ENCODE data around the gene HEPN1.
A peak's percentile ranks its signal among the peaks of the same experiment; 100 is the strongest.

The HEPN1 gene

DNA sequence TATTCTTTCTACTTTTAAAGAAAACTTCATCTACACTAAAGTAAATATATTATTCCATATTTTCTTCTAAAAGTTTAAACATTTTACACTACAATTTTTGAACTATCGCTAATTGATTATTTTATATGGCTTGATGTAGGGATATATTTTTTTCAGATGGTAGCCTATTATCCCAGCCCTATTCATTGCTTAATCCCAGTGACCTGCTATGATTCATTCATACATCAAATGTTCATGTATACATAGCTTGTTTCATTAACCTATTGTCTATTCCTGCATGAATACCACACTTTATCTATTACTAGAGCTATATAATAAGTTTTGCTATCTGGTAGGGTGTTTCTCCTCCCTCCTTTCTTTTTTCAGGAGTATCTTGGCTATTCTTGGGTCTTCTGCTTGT is 16.4 kb upstream of the HEPN1 start:
- no peak for DNase-seq

DNA sequence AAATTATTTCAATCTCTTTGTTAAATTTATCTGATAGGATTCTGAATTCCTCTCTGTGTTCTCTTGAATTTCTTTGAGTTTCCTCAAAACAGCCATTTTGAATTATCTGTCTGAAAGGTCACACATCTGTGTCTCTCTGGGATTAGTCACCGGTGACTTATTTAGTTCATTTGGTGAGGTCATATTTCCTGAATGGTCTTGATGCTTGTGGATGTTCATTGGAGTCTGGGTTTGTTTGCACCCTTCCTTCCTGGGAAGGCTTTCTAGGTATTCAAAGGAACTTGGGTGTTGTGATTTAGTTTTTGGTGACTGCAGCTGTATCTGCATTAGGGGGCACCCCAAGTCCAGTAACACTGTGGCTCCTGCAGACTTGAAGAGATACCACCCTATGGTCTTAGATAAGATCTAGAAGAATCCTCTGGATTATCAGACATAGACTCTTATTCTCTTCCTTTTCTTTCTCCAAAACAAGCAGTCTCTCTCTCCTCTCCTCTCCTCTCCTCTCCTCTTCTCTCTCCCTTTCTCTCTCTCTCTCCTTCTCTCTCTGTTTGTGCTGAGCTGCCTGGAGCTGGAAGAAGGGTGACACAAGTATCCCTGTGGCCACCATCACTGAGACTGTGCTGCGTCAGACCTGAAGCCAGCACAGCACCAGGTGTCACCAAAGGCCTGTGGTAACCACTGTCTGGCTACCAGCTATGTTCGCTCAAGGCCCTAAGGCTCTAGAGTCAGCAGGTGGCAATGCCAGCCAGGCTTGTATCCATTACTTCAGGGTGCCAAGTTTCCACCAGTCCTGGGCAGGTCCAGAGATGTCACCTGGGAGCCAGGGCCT is 3.3 kb upstream of the HEPN1 start:
- DNase-seq, result no peak

DNA sequence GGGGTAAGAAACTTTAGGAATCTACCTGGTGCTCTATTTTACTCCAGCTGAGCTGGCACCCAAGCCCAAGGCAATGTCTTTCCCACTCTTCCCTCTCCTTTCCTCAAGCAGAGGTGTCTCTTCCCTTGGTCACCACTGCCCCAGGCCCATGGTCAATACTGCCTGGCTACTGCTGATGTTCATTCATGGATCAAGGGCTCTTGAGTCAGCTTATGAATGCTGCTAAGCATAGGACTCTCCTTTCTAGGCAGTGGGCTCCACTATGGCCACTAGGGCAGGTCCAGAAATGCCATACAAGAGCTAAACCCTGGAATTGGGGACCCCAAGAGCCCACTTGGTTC is 2.7 kb upstream of the HEPN1 start:
- no peak for DNase-seq

DNA sequence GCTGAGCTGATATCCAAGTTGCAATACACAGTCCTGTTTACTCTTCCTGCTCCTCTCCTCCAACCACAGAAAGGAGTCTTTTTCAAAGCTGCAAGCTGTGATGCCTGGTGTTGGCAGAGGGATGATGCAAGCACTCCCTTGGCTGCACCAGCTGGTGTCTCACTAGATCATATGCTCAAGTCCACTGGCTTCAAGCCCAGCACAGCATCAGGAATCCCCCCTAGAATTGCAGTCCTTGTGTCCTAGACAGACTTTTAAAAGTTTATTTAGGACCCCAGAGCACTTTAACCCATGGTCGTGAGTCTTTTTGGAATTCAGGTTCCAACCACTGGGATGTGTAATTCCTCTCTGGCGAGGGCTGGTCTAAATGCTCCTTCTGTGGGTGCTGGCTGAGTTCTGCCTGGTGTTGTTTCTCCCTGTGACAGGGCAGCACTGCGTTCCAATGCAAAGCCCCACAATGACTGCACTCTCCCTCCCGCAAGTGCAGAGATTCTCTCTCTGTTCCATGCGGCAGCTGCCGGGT is 1.9 kb upstream of the HEPN1 start:
- DNase-seq, result no peak

DNA sequence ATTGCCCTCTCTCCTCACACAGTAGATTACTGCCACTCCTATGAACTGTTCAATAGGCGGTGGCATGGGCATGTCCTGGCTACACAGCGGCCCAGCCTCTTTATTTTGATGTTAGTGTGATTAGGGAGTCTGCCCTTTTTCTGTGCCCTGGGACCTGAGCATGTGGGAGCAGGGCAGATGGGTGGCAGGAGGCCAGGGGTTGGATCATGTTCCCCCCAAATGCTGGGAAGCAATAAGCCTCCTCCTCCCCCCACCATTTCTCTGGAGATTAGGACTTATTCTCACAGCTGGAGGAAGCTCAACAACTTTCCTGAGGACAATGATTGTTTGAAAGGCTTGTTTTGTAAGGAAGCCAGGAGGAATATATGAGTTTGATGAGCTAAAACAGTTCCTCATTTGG is 848 bp downstream of the HEPN1 start:
- DNase-seq, result no peak

DNA sequence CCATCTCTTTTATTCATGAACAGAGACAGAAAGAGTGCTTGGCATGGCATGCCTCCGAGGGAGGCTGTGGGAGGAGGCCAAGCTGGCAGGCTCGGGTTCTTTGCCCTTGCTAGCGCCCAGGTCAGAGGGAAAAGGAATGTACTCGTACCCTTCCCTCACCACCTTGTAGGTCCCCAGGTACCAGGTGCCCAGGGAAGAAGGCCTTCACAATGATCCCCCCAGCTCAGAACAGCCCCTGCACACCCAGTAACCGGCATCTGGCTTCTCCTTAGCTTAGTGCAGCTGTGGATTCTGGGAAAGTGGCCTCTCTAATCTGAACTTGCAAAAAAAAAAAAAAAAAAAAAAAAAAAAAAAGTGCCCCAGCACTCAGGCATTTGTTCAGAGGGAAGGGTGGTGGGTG is 1.3 kb downstream of the HEPN1 start:
- no peak for DNase-seq

DNA sequence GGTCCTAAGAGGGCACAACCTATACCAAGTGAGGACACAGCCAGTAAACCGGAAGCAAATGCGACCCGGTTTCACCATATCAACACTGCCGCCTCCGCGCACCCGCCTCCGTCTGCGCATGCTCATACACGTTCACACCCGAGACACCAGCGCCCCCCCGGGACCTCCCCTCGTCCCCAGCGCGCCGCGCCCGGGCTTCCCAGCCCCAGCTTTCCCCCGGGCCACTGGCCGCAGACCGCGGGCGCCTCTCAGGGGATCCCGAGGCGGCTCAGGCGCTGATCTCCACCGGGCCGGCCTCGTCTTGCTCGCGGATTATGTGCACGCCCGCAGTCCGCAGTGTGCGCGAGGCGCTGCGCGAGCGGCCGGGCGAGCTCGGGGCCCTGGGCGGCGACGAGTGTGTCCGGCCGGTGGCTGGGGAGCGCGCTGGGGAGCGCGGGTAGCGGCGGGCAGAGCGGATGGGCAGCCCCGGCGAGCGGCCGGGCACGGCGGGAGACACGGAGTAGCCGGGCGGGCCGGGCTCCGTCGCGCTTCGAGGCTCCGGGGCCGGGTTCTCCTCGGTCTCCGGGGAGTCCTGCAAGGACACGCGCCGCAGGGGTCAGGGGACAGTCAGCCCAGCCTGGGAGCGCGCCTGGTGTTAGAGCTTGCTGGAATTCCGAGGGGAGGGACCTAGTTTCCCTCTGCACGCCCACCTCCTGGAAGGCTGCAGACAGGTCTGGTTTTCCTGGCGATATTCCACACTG is 2.0 kb downstream of the HEPN1 start:
- peak; percentile 85 for DNase-seq

DNA sequence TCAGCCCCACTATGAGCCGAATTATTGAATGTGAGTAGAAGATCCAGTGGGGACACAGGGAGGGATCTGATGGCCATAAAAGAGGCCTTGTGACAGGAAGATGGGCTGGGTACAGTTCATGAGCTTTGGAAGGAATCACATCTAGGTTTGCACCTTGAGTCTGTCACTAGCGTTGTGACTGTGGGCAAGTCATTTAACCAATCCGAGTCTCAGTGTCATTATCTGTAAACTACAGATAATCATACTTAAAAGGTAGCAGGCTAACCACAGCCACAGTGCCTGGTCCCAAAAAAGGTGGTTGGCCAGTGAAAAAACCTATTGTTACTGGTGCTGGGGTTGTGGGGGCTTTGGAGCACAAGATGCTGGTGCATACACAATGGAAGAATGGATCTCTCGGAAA is 3.8 kb downstream of the HEPN1 start:
- no peak for DNase-seq

DNA sequence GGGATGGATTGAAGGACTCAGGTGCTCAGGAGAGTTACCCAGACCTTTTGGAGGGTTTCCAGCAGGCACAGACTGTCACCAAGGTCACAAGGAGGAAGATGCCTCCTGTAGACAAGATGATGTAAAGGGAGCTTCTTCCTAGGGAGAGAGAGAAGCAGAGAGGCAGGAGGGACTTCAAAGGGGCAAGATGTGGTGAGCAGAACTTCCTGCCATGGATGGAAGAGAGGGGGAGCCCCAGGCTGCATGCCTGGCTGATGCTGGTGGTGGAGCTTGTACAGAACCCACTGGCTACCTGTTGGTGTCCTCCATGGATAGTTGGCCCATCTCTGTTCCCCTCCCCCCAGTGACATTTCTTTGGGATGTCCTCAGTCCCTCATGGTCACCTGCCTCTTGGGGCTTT is 4.2 kb downstream of the HEPN1 start:
- DNase-seq, result no peak

DNA sequence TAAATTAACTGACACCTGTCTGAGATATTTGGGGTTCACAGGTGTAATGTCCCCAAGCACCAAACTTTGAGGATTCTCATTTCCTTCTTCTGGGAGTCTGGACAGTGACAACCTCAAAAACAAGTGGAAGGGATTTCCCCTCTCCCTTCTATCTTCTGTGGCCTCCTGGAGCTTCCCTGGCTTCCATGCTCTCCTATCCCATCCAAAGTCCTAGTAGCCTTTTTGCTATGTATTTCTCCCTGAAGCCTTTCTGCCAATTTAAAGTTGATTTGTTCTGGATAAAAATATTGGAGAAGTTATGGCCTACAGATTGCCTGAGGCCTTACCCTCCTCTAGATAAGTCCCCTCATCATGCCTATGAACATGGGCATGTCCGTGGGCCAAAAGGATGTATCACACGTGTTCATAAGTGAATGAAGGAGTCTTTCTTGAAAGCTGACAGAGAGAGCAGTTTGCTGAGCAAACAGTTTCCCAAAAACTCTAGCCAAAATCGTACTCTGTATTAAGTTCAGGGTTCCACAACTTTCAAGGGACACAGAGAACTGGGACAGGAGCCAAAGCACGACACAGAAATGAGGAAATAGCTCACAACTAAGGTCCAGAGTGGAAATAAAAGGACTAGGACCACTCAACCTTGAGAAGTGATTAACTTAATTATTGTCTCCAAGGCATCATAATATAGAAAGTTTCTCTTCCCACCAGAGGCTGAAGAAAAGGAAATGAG is 10.1 kb downstream of the HEPN1 start:
- no peak for DNase-seq

DNA sequence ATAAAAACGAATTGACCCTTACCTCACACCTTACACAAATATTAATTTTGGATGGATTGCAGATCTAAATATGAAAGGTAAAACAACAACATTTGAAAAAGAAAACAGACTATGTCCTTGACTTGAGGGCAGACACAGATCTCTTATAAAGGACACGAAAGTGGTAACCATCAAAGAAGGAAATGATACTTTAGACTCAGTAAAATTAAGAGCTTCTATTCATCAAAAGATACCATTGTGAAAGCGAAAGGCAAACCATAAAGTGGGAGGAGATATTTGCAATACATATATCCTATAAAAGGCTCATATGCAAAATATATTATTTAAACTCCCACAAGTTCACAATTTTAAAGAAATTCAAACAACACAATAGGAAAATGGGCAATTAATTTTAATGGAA is 11.7 kb downstream of the HEPN1 start:
- no peak for DNase-seq

DNA sequence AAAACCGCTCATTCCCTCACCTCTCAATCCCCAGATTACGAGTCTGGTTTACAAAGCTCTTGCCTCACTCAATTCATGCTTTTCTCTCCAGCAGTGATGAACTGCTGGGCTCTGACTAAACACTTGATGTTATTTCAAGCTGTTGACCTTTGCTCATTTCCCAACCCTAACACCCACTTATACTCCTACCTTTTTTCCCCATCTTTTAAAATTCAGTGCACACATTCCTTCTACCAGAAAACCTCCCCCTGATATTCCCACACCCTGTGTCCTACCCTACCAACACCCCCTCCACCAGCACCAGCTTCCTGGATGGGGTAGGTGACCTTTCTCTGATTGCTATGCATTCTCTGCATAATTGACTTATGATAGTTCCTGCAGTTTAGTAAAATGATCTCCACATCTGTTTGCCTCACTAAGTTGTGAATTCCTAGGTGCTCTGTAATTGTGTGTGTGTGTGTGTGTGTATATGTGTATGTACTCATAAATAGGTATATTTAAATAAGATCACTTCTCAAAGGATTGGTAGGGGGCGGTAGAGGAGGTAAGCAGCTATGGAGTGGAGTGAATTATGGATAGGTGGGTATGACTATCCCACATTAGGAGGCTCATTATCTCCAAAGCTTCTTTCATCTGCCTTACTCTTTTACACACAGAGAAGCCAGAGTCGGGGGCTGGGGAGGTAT is 16.0 kb downstream of the HEPN1 start:
- no peak for DNase-seq

DNA sequence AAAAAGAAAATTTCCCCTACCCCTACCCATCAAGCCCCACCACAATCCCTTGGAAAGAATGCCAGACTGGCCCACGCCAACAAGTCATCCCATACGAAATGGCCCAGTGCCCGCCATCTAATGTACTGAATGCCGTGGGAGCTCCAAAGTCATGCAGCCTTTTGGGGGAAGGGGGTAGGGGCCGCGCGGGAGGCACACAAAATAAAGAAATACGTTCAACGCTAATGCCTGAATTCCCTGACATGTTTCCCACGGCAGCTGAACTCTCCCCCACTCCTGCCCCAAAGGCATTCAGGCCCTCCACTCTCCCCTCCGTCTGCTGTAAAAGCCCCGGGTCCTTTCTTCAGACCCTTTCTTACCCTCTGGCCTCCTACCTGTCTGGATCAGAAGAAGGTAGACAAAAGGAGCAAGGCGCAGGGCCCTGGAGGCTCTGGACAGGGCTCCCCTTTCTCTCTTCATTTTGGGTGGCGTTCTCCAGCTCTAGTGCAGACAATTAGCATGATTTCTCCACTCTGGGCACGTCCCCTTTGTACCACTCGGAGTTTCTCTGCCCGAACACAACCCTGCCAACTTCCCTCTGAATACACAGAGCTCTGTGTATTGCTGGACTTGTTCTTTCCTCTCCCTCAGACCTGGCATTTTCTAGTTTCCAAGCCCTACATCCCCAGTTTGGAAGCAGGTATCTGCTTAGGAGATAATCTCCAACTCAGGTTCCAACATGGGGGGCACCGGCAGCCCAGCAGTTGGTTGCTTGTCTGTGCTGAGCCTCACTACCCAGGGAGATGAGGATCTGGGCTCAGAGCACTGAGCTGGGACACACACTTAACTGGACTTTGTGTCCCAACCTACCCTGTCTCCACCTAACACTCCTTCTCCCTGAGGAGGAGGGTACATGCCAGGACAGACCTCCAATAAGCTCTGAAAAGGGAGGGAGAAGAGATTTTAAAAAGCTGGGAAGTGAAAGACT is 16.8 kb downstream of the HEPN1 start, which contains the start of gene HEPACAM:
HEPACAM (minus strand) TSS at position 500 of the 967 bp plus-strand sequence; CDS start at position 459, 41 bp downstream.
- DNase-seq, result no peak

DNA sequence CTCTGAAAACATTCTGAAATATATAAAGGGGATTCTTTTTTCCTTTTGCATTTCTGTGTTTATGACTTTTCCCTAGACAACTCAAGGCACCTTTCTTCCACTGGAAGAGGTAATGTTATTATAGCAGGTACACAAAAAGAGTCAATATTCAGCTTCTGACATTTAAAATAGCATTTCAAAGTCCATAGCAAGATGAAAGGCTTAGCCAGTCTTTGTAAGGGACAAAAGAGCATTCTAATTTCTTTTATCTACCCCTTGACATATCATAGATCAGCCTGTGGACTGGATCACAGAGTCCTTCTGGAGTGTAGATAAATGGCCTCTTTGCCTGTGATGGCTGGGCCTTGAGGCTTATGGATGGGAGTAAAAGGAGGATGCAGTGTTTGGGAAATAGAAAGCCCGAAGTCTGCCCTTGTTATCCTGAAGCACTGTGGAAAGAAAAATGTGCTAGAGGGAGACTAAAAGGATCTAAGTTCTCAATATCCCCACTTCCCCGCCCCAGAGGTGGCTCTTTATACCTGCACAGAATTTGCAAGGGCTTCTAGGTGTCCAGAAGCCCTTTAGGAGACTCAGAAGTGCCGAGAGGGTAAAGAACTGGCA is 18.4 kb downstream of the HEPN1 start:
- DNase-seq, result no peak

DNA sequence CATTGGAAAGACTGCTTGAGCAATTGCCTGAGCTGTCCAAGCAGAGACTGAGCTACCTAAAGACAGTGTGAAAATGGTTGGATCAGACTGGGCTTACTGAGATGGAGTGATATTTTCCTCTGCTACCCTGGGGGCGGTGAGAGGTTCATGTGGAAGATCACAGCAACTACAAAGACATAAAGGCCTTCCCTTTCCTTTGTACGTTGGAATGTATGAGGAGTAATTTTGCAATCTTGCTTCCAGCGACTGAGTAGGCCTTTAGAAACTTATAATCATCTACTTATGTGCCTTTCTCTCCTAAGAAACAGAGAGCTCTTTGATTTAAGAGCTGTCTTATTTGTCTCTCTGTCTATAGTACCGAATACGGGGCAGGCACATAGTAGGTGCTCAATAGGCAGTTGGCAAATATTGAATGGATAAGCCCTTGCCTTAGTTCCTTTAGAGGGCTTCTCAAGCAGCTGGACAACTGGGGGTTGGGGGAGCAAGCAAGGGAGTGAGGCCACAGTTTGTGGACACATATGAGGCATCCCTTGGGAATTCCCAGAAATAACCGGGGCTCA is 19.2 kb downstream of the HEPN1 start:
- DNase-seq, result no peak

DNA sequence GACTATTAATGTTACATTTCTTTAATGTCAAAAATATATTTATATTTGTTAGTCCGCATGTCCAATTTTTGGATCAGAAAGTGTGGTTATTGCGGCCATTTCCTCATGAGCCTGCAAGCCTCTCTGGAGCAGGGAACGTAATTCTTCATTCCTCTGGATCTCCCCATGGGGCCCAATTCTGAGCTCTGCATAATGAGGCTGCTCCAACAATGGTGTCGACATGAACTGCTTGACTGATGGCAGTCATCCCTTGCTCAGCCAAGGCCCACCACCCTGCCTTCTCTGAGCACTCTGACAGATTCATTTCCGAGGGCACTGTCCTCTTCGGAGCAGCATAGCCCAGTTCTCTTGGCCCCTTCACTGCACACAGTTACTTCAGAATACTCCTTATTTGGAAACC is 19.9 kb downstream of the HEPN1 start:
- DNase-seq, result no peak

DNA sequence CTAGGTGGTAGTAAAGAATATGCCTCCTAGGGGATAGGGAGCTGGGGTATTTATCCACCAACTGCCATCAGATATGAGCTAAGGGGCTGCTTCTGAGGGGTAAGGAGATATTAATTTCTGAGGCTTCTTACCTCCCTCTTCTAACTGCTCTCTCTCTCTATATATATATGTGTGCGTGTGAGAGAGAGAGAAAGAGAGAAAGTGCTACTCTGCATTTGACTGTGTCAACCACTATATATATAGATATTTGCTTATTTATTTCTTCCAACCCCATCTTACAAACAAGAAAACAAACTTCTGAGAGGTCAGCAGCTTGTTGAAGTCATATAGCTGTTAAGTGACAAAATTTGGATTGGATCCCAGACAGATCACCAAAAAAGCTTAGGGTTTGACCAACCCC is 22.7 kb downstream of the HEPN1 start:
- no peak for DNase-seq

DNA sequence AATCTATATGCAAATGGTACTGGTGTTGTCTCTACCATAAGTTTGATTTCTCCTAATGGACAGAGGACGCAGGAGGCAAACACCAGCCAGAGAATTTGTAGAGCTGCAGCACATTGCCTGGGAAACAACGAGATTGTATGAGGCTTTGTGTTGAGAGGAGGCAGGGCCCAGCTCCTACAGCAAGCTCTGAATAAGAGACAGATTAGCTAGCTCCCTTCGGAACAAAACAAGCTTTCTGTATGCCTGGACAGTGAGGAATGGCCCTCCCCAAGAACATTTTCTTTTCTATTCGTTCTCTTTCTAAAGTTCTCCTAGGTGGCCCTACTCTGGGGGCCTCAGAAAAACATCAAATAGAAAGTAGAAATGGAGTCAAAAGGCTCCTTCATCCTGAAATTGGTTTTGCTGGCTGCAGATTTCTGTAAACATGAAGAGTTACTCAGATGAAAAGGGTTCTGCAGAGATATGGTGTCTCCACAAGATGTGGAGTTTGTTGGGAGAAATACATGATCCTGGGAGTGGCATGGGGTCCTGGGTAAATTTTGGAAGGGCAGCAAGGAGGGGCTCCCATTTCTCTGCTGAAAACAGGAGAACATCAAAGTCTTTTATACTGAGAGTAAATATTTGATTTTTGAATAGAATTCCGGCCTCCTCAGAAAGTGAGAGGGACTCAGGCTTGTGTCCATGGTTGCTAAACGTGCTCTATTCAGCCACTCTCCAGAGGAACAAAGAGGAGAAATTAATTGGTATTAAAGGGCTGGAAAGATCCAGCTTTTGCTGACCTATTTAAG is 23.6 kb downstream of the HEPN1 start:
- no peak for DNase-seq

DNA sequence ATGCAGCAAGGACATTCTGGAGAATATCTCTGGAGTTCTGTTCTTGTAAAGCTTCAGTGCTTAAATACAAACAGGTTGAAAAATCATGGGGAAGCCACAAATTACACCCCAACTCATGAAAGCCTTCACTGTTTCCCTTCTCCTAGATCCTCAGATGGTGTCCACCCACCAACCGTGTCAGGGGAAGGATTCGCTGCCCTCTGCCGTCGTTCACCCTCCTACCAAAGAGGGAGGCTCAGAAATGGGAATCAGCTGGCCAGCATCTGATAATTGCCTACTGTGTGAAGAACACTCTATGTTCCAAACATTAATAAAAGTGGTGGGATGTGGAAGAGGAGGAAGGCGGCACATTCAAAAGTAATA is 24.2 kb downstream of the HEPN1 start:
- DNase-seq, result no peak

DNA sequence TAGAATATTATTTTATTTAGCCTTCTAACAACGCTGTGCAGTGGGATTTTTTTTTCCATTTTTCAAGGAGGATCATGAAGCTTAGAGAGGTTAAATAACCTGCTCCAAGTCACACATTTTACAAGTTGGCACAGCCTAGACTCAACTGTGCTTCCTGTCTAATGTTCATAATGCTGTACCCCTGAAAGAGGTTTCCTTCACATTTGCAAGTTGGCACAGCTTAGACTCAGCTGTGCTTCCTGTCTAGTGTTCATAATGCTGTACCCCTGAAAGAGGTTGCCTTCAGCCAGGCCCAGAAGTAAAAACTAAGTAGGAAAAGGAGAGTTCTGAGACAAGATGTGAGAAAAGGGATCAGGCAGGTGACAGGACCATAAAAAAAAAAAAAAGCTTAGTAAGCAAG is 24.7 kb downstream of the HEPN1 start:
- DNase-seq, result no peak

Data from CD4-positive, alpha-beta T cell treated with Interleukin-15 for 1 hour (primary cell).